ENCODE data around the gene MSRB1.

- TF ChIP-seq CTCF (conservative IDR thresholded peaks at IDR 0.05; ENCODE audit: low read depth, low read length) (no peak), EZH2 (IDR thresholded peaks at IDR 0.05; ENCODE audit: low read length, unreplicated experiment) (no peak), EZH2phosphoT487 (IDR thresholded peaks at IDR 0.05; ENCODE audit: borderline replicate concordance, low read length) (no peak)
These were observed 4.3 kb upstream of the MSRB1 start for GRCh38 chr16:1947369-1947670.

Measured in PC-3 (cell line).